IPS-11a (cell line): Measurements from ENCODE around the gene MORN1.

ENCODE experiments used
- H3K4me3 ChIP-seq: one replicate; pipeline ENCODE4 v1.5.1; 2013; ENCODE audit warnings: low read depth, low read length, control low read depth

Gene MORN1

GRCh38 chr1:2282556-2283270 is 108.6 kb downstream of the MORN1 start:
- no peak overlapping the region for H3K4me3 ChIP-seq

- H3K4me3 ChIP-seq: no peak overlapping the region
These were observed 111.5 kb downstream of the MORN1 start for GRCh38 chr1:2279817-2280216.

- H3K4me3 ChIP-seq: no peak overlapping the region
These were observed 112.1 kb downstream of the MORN1 start for GRCh38 chr1:2279210-2279639.

GRCh38 chr1:2278591-2279209 is 112.7 kb downstream of the MORN1 start:
- H3K4me3 ChIP-seq: no peak overlapping the region

GRCh38 chr1:2277741-2278488 is 113.4 kb downstream of the MORN1 start:
- H3K4me3 ChIP-seq: no peak overlapping the region

GRCh38 chr1:2276803-2277580 is 114.4 kb downstream of the MORN1 start:
- no peak overlapping the region for H3K4me3 ChIP-seq

GRCh38 chr1:2275796-2276536 is 115.4 kb downstream of the MORN1 start:
- no peak overlapping the region for H3K4me3 ChIP-seq

GRCh38 chr1:2274929-2275475 is 116.4 kb downstream of the MORN1 start:
- no peak overlapping the region for H3K4me3 ChIP-seq

GRCh38 chr1:2274231-2274928 is 117.0 kb downstream of the MORN1 start:
- H3K4me3 ChIP-seq: no peak overlapping the region

- no peak overlapping the region for H3K4me3 ChIP-seq
These were observed 117.8 kb downstream of the MORN1 start for GRCh38 chr1:2273401-2274090.

GRCh38 chr1:2272686-2273400 is 118.5 kb downstream of the MORN1 start:
- H3K4me3 ChIP-seq: no peak overlapping the region

- H3K4me3 ChIP-seq: no peak overlapping the region
These were observed 119.3 kb downstream of the MORN1 start for GRCh38 chr1:2271841-2272655.
